H1 (cell line): ENCODE data around the gene NRP2. TPM values are rescaled to one million over a fixed set of nuclear protein-coding genes. Genes with fewer than 3 reads are reported as not detected.

Experiments
- ASH2L ChIP-seq: fragments of 200-600, 300-600 bp; sonication (generic); IDR thresholded peaks from one replicate; pipeline ENCODE4 v1.7.1; 2017; ENCODE audit warnings: low read length
- BACH1 ChIP-seq: IDR thresholded peaks from 2 replicates; pipeline ENCODE4 v1.6.1; 2012; ENCODE audit warnings: low read length, improper control_type of control experiment
- CBX5 ChIP-seq: fragments of 300-800, 300-1000 bp; sonication (generic); IDR thresholded peaks from 2 replicates; pipeline ENCODE4 v1.7.1; 2016; ENCODE audit warnings: antibody characterized with exemption, low read length, low read depth
- CBX8 ChIP-seq: fragments of 300-800, 300-1000 bp; sonication (generic); IDR thresholded peaks from 2 replicates; pipeline ENCODE4 v1.7.1; 2016; ENCODE audit warnings: low read depth, low read length, borderline replicate concordance
- CHD2 ChIP-seq: IDR thresholded peaks from 2 replicates; pipeline ENCODE4 v1.6.1; 2012; ENCODE audit warnings: low read length, improper control_type of control experiment
- CTBP2 ChIP-seq: IDR thresholded peaks from 2 replicates; pipeline ENCODE4 v1.7.0; 2011; ENCODE audit warnings: borderline replicate concordance, mild to moderate bottlenecking, moderate library complexity, mixed read lengths, low read length; ENCODE audit not compliant: insufficient read depth, insufficient read length
- E2F6 ChIP-seq: IDR thresholded peaks from 2 replicates; pipeline ENCODE4 v1.6.1; 2012; ENCODE audit warnings: inconsistent platforms
- EZH2 ChIP-seq: fragments of 200-600 bp; sonication (generic); IDR thresholded peaks from 2 replicates; pipeline ENCODE4 v1.7.1; 2012; ENCODE audit warnings: low read depth, mild to moderate bottlenecking, moderate library complexity, low read length, inconsistent platforms; ENCODE audit not compliant: severe bottlenecking
- GABPA ChIP-seq: IDR thresholded peaks from 2 replicates; pipeline ENCODE4 v1.6.1; 2011; ENCODE audit warnings: mild to moderate bottlenecking, low read length, moderate library complexity, borderline replicate concordance; ENCODE audit not compliant: insufficient read depth
- KDM5A ChIP-seq: fragments of 200-600 bp; IDR thresholded peaks from 2 replicates; pipeline ENCODE4 v1.7.1; 2012; ENCODE audit warnings: mild to moderate bottlenecking, low read length, inconsistent platforms, mixed read lengths
- MAFK ChIP-seq: IDR thresholded peaks from 2 replicates; pipeline ENCODE4 v1.6.1; 2012; ENCODE audit warnings: low read depth, mild to moderate bottlenecking, improper control_type of control experiment, low read length
- NRF1 ChIP-seq: IDR thresholded peaks from 2 replicates; pipeline ENCODE4 v1.6.1; 2011; ENCODE audit warnings: mild to moderate bottlenecking, low read depth, low read length, improper control_type of control experiment
- PHF8 ChIP-seq: fragments of 200-600 bp; sonication (generic); conservative IDR thresholded peaks from 2 replicates; pipeline ENCODE4 v1.7.1; 2012; ENCODE audit warnings: low read depth, mild to moderate bottlenecking, inconsistent platforms, low read length, moderate library complexity
- POU5F1 ChIP-seq: IDR thresholded peaks from 2 replicates; pipeline ENCODE4 v1.6.1; 2011; ENCODE audit warnings: low read depth, mild to moderate bottlenecking, low read length, moderate library complexity
- RAD21 ChIP-seq, 2 experiments: IDR thresholded peaks in 1 of 2; conservative IDR thresholded peaks in 1 of 2; 2 replicates each; pipeline ENCODE4 v1.6.1; 2011; ENCODE audit warnings: low read depth in 2 of 2, low read length in 2 of 2, improper control_type of control experiment in 1 of 2, inconsistent platforms in 1 of 2, mild to moderate bottlenecking in 1 of 2, moderate library complexity in 1 of 2
- RBBP5 ChIP-seq: IDR thresholded peaks from 2 replicates; pipeline ENCODE4 v1.7.1; 2012; ENCODE audit warnings: low read depth, mild to moderate bottlenecking, inconsistent platforms, low read length, moderate library complexity, borderline replicate concordance
- RNF2 ChIP-seq: fragments of 200-900, 300-1000 bp; sonication (generic); IDR thresholded peaks from 2 replicates; pipeline ENCODE4 v1.7.1; 2016; ENCODE audit warnings: borderline replicate concordance, low read depth, mild to moderate bottlenecking, antibody characterized with exemption, low read length; ENCODE audit not compliant: poor library complexity, severe bottlenecking; ENCODE audit errors: missing control alignments
- SIN3A ChIP-seq, 2 experiments: IDR thresholded peaks in 1 of 2; conservative IDR thresholded peaks in 1 of 2; 2 replicates each; pipeline ENCODE4 v1.6.1; 2011 to 2012; ENCODE audit warnings: low read length in 2 of 2, improper control_type of control experiment in 1 of 2, low read depth in 1 of 2, mild to moderate bottlenecking in 1 of 2
- SRF ChIP-seq: IDR thresholded peaks from 2 replicates; pipeline ENCODE4 v1.6.1; 2011; ENCODE audit warnings: mild to moderate bottlenecking, low read depth, low read length, moderate library complexity
- SUZ12 ChIP-seq: fragments of 200-600 bp; sonication (generic); IDR thresholded peaks from 2 replicates; pipeline ENCODE4 v1.6.1; 2012; ENCODE audit warnings: mild to moderate bottlenecking, inconsistent platforms, low read length, moderate library complexity, mixed read lengths
- TBP ChIP-seq: IDR thresholded peaks from 2 replicates; pipeline ENCODE4 v1.6.1; 2011; ENCODE audit warnings: low read depth, low read length, improper control_type of control experiment
- ZNF274 ChIP-seq: IDR thresholded peaks from 2 replicates; pipeline ENCODE4 v1.7.0; 2012; ENCODE audit warnings: low read length, borderline replicate concordance; ENCODE audit errors: extremely low read depth
- polyA plus RNA-seq, 7 experiments: library from polyadenylated mRNA; depleted of rRNA in 3 of 7; stranded (reverse) in 5 of 7; unstranded in 2 of 7; fragments of >200 nt in 5 of 7; fragments of 200-250 nt in 2 of 7; gene quantifications; 1 replicate in 5 of 7; 2 replicates in 1 of 7; 4 replicates in 1 of 7; pipeline versions ENCODE4 v1.2.1 to v1.2.3, GENCODE V29; 2011 to 2013; ENCODE audit warnings: missing spikeins in 2 of 7, mixed read lengths in 2 of 7
- total RNA-seq: library from RNA; stranded (reverse); fragmentation: NEBNext Ultra II Directional; extraction: Animal tissue kit (Norgen Biotek cat#: 25700); gene quantifications from 2 replicates; pipeline ENCODE4 v1.2.1, GENCODE V29; 2021

The NRP2 gene
- total and polyA plus RNA-seq, 2 of the 8 experiments (the other 6 are each of a cell fraction or from before 2014, with no cell fraction given): 32.0 to 37.8 TPM

- TF ChIP-seq NRF1 (peak; percentile 22; the same call in 1 of the 2 replicates), E2F6 (peak; percentile 67), BACH1 (no peak), EZH2 (no peak), SRF (0 out of 2 replicates have a peak, but pooled peaks have one; percentile 16), GABPA (no peak), PHF8 (no peak), CBX8 (no peak), SIN3A (conservative IDR thresholded peaks at IDR 0.05 in 1 of 2, IDR thresholded peaks at IDR 0.05 in 1 of 2; ENCODE audit: low read depth in 1 of 2, low read length in 2 of 2) (peak; percentile 34 to 87; a peak in 2 of 4 replicates), SUZ12 (no peak; the same call in 1 of the 2 replicates), RBBP5 (no peak; the same call in 1 of the 2 replicates), CTBP2 (peak; percentile 39), TBP (peak; percentile 92), CBX5 (no peak), KDM5A (no peak), MAFK (no peak), CHD2 (no peak), ASH2L (peak; percentile 87), ZNF274 (no peak), RNF2 (no peak), RAD21 (IDR thresholded peaks at IDR 0.05 in 1 of 2, conservative IDR thresholded peaks at IDR 0.05 in 1 of 2; ENCODE audit: low read depth in 2 of 2, low read length in 2 of 2) (no peak; a peak in 1 of 4 replicates), POU5F1 (no peak)
Measured at GRCh38 chr2:205682239-205682970, at the start of gene NRP2 (continued).
